Gastrocnemius medialis (tissue), 4 donors: ENCODE data around the gene SYTL1.
A peak's percentile ranks its signal among the peaks of the same experiment; 100 is the strongest.

Source experiments
- POLR2A ChIP-seq, 2 donors: fragments of 450-650 bp; IDR thresholded peaks; one replicate each; pipeline ENCODE4 v1.6.1; 2017; ENCODE audit warnings: antibody characterized with exemption in 2 of 2, mild to moderate bottlenecking in 2 of 2, moderate library complexity in 2 of 2
- TF ChIP-seq, protein P1 (sequence below), 5 experiments: fragments of 450-650 bp in 3 of 5; fragments of 200-600 bp in 2 of 5; sonication (generic) in 2 of 5; IDR thresholded peaks in 4 of 5; conservative IDR thresholded peaks in 1 of 5; 1 replicate in 4 of 5; 2 replicates in 1 of 5; pipeline ENCODE4 v1.5.1; 2016 to 2019; ENCODE audit warnings: antibody characterized with exemption in 5 of 5, mild to moderate bottlenecking in 3 of 5, moderate library complexity in 3 of 5

DNA sequence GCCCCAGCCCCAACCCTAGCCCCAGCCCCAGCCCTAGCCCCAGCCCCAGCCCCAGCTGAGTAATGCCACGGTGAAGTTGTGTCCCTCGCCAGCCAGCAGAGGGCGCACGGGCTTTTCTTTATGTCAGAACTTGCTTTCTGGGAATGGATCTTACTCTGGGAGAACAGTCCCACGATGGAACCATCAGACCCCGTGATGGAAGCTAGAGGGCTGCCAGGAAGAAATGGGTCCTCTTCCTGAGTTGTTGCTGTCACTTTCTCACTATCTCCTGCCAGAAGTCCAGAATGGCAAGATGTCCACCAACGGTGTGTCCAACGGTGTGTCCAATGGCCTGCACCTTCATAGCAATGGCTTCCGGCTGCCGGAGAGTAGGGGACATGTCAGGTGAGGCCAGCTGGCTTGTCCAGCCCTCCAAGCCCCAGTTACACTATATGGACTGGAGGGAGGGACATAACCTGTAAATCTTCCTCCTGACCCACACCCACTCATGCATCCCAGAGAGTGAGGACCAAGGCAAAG is 45.0 kb upstream of the SYTL1 start:
- TF ChIP-seq, protein P1, sequence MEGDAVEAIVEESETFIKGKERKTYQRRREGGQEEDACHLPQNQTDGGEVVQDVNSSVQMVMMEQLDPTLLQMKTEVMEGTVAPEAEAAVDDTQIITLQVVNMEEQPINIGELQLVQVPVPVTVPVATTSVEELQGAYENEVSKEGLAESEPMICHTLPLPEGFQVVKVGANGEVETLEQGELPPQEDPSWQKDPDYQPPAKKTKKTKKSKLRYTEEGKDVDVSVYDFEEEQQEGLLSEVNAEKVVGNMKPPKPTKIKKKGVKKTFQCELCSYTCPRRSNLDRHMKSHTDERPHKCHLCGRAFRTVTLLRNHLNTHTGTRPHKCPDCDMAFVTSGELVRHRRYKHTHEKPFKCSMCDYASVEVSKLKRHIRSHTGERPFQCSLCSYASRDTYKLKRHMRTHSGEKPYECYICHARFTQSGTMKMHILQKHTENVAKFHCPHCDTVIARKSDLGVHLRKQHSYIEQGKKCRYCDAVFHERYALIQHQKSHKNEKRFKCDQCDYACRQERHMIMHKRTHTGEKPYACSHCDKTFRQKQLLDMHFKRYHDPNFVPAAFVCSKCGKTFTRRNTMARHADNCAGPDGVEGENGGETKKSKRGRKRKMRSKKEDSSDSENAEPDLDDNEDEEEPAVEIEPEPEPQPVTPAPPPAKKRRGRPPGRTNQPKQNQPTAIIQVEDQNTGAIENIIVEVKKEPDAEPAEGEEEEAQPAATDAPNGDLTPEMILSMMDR (IDR thresholded peaks at IDR 0.05 in 4 of 5, conservative IDR thresholded peaks at IDR 0.05 in 1 of 5) = peak; percentile 17 to 79 (median 51)
- no peak for TF ChIP-seq POLR2A (IDR thresholded peaks at IDR 0.05)
